Stimulated activated naive CD8-positive, alpha-beta T cell treated with anti-CD3 and anti-CD28 coated beads, Interleukin-15, amount 100 ng/mL, for 72 hours (primary cell): ENCODE measurements around the gene GDI2.
A peak's percentile ranks its signal among the peaks of the same experiment; 100 is the strongest.
"Not testable (repeated sequence)": the region's sequence is repeated elsewhere in the genome, so short reads cannot be mapped to it uniquely, and the experiment has no call there.

Experiments used
- ATAC-seq: fragments of 150-1000 bp; cut with Tn5 transposase; 2 replicates; pipeline ENCODE4 v1.10.0; 2021; ENCODE audit warnings: mild to moderate bottlenecking, moderate library complexity
- DNase-seq, 2 donors: peaks; one replicate each; pipeline ENCODE4 v3.0.0; 2021 to 2022
- H3K27ac Mint-ChIP-seq, 2 donors: one replicate each; pipeline ENCODE4 v1.8.0; 2022; ENCODE audit warnings: mild to moderate bottlenecking in 2 of 2, mixed read lengths in 2 of 2, moderate library complexity in 2 of 2
- H3K27me3 Mint-ChIP-seq: one replicate; pipeline ENCODE4 v1.8.0; 2022; ENCODE audit warnings: mixed read lengths
- H3K4me1 Mint-ChIP-seq: one replicate; pipeline ENCODE4 v1.8.0; 2022; ENCODE audit warnings: mild to moderate bottlenecking, mixed read lengths
- H3K4me3 Mint-ChIP-seq, 2 donors: one replicate each; pipeline ENCODE4 v1.8.0; 2022; ENCODE audit warnings: mild to moderate bottlenecking in 2 of 2, mixed read lengths in 2 of 2, moderate library complexity in 1 of 2
- H3K9me3 Mint-ChIP-seq, 2 donors: one replicate each; pipeline ENCODE4 v1.8.0; 2022; ENCODE audit warnings: mixed read lengths in 2 of 2

GDI2 gene

DNA sequence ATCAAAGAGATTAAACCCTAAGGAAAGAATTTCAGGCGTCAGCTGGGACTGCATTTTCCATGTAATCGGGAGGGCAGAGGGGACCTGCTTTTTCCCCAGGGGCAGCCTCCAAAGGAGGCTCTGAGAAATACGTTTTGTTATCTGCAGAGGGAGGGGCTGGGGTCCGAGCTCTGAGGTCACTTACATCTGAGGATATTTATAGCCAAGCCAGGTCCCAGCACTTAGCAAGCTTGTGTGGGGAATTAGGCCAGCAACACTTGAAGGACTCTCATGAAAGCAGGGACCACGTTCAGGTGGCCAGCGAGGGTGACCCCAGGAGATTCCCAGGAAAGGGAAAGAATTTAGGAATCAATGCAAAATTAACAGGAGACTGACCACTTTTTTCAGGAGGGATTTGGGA lies 20.6 kb upstream of the GDI2 start:
- Mint-ChIP-seq H3K4me1 (no peaks in the 10 kb centered on the region), H3K27me3 (no peaks in the 10 kb centered on the region), H3K4me3 (no peak overlapping the region), H3K9me3 (no peaks in the 10 kb centered on the region), H3K27ac (no peak overlapping the region)
- ATAC-seq (no peak), DNase-seq (no peak)

DNA sequence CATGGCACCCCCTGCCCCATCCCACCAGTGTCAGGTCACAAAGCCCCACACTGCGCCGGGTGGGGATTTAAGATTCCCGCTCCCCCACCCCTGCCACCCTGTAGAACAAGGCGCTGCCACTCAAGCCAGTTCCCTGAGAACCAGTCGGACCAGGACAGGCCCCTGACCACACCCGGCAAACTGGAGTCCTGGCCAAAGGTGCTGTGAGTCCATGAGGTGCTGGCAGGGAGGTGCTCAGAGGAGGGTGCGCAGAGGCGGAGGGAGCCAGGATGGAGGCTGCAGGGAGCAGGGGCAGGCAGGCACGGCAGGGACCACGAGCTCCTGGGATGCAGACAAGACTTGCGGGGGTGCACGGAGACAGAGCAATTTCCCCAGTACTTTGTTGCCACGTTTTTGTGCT lies 19.7 kb upstream of the GDI2 start:
- Mint-ChIP-seq H3K9me3 (no peaks in the 10 kb centered on the region), H3K4me1 (no peaks in the 10 kb centered on the region), H3K27me3 (no peaks in the 10 kb centered on the region), H3K27ac (peak overlapping the region in 1 of 2 donors; percentile 63), H3K4me3 (no peak overlapping the region)
- ATAC-seq (no peak), DNase-seq (no peak)

DNA sequence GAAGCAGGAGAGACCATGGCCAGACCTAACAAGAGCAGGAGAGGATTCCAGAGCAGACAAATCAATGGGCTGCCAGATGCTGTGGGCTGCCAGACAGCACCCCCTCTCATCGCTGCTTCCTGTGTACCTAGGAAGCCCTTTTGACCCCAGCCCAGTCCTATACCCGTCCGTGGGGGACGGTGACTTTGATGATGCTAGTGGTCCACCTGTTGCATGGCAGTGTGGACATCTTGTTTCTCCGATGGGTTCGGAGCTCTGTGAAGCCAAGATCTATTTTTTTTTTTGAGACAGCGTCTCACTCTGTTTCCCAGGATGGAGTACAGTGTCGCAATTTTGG lies 18.2 kb upstream of the GDI2 start:
- Mint-ChIP-seq H3K27me3 (no peaks in the 10 kb centered on the region), H3K4me1 (no peaks in the 10 kb centered on the region), H3K9me3 (no peaks in the 10 kb centered on the region), H3K4me3 (no peak overlapping the region), H3K27ac (no peak overlapping the region)
- no peak for ATAC-seq
- no peak for DNase-seq

DNA sequence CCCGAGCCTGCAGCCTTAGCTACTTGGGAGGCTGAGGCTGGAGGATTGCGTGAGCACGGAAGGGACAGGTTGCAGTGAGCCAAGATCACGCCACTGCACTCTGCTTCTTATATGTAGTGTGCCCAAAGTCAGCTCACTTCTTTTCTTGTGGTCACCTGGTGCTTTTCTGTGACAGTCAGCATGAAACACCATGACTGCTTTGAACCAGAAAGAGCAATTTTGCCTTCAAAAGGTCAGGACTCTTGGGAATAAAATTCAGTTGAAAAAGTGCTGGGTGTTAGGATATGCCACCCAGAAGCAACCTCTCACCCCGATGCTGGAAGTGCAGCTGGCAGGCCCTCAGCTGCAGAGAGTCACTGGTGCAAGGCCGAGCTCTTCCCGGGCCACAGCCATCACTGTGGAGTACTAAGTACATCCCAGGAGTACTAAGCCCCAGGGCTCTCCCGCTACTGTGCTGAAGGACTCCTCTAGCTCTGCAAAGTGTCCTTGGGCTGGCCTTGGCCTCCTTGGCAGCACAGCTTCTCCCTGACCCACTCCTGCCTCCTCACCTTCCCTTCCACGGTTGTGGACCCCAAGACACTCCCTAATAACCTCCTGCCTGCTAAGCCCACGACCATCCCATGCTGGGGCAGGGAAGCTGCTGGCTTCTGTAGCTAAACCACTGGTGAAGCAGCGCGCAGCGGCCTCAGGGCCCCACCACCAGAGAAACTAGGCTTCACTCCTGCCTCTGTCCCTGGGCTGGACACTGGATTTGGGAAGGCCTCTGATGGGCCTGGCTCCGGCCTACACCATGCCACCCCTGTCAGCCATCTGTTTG lies 17.6 kb upstream of the GDI2 start:
- Mint-ChIP-seq H3K4me1 (no peaks in the 10 kb centered on the region), H3K27me3 (no peaks in the 10 kb centered on the region), H3K9me3 (no peaks in the 10 kb centered on the region), H3K27ac (no peak overlapping the region), H3K4me3 (no peak overlapping the region)
- no peak for ATAC-seq
- no peak for DNase-seq

DNA sequence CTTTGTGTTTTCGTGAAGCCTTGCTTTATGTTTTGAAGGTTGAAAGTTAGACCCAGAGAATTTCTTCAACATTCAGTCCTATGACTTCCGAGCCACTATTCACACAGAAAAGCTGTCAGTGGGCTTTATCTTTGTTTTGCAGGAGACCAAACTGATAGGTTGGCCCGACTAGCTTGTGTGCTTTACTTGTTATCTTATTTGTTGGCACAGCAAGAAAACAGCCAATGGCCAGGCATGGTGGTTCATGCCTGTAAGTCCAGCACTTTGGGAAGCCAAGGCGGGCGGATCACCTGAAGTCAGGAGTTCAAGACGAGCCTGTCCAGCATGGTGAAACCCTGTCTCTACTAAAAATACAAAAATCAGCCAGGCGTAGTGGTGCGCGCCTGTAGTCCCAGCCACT lies 16.0 kb upstream of the GDI2 start:
- H3K9me3 Mint-ChIP-seq: no peaks in the 10 kb centered on the region
- ATAC-seq (no peak), DNase-seq (no peak)
- no peaks in the 10 kb centered on the region for H3K27me3 Mint-ChIP-seq
- no peak overlapping the region for H3K4me3 Mint-ChIP-seq
- peak overlapping the region in 1 of 2 donors; percentile 80 for H3K27ac Mint-ChIP-seq
- no peaks in the 10 kb centered on the region for H3K4me1 Mint-ChIP-seq

DNA sequence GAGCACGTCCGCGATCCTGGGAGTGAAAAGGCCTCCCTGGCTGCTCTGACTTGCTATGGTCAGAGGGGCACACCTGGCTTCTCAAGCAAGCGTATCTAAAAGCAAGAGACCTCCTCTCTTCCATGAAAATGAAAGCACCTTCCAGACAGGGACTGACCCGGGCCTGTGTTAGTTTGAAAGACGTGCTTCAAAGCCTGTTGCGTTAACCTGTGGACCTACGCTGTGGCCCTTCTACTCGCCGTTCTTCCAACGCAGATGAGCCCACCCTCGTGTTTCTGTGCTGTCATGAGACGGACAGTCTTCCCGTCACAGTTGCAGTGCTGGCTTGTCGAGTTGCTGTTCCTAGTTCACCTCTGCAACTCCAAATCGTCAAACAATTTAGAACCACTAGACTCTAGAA lies 15.5 kb upstream of the GDI2 start:
- no peak overlapping the region for H3K27ac Mint-ChIP-seq
- DNase-seq (no peak), ATAC-seq (no peak)
- H3K4me1 Mint-ChIP-seq: no peaks in the 10 kb centered on the region
- no peak overlapping the region for H3K4me3 Mint-ChIP-seq
- no peaks in the 10 kb centered on the region for H3K9me3 Mint-ChIP-seq
- no peaks in the 10 kb centered on the region for H3K27me3 Mint-ChIP-seq

DNA sequence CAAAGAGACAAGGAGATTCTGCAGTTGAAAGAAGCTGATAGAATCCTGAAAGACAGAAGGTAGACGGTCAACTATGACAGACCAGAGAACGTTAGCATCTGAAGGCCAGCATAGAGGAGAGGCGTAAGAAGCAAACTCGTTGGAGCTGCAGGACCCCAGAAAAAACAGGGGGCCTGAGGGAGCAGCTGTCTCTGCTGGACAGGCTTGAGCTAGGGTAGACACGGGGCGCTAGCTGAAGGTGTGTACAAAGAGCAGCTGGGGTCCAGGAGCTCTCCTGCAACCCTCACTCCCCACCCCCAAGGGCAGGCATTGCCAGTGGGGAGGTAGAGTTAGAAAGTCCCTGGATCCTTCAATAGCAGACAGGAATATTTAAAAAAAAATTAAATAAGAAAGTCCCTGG lies 14.6 kb upstream of the GDI2 start:
- ATAC-seq (no peak), DNase-seq (no peak)
- no peak overlapping the region for H3K4me3 Mint-ChIP-seq
- H3K27me3 Mint-ChIP-seq: no peaks in the 10 kb centered on the region
- no peak overlapping the region for H3K27ac Mint-ChIP-seq
- no peaks in the 10 kb centered on the region for H3K4me1 Mint-ChIP-seq
- no peaks in the 10 kb centered on the region for H3K9me3 Mint-ChIP-seq

DNA sequence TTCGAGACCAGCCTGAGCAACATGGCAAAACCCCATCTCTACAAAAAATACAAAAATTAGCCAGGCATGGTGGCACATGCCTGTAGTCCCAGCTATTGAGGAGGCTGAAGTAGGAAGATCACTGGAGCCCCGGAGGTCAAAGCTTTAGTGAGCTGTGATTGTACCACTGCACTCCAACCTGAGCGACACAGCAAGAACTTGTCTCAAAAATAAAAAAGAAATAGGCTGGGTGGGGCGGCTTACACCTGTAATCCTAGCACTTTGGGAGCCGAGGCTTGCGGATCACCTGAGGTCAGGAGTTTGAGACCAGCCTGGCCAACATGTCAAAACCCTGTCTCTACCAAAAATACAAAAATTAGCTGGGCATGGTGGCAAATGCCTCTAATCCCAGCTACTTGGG lies 13.3 kb upstream of the GDI2 start:
- DNase-seq, H3K4me3 Mint-ChIP-seq, ATAC-seq, H3K27ac Mint-ChIP-seq, H3K4me1 Mint-ChIP-seq, H3K9me3 Mint-ChIP-seq, H3K27me3 Mint-ChIP-seq: not testable (repeated sequence)

DNA sequence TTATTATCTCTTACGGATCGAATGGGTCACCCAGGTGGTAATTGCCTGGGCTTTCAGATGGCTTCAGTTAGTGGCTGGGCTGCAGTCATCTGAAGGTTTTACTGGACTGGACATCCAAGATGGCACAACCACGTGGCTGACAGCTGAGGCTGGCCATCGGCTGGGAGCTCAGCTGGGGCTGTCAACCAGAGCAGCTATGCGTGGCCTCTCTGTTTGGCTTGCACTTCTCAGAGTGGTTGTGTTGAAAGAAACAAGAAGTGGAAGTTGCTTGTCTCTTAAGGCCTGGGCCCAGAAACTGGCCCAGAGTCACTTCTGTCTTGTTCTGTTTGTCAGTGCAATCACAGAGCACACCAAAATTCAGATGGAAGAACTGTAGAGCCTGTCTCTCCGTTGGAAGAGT lies 5.7 kb upstream of the GDI2 start:
- no peak overlapping the region for H3K27ac Mint-ChIP-seq

DNA sequence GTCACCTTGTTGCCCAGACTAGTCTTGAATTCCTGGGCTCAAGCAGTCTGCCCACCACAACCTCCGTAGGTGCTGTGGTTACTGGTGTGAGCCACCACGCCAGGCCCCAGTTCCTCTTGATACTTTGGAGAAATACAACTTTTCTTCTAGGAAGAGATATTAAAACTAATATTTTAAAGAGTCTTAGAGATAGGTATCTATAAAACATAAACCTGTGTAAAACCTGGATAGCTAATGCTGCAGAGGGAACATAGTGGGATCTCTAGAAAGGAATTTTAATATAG lies 4.8 kb upstream of the GDI2 start:
- Mint-ChIP-seq H3K27ac (peak overlapping the region; percentile 77 to 97), H3K4me3 (peak overlapping the region; percentile 71 to 78), H3K4me1 (peaks cover 67% of the 10 kb centered on the region), H3K27me3 (no peaks in the 10 kb centered on the region), H3K9me3 (peaks cover 7 to 15% of the 10 kb centered on the region in 2 donors)
- DNase-seq (no peak), ATAC-seq (no peak)

More for the DNA sequence above, 5.7 kb upstream of the GDI2 start:
- Mint-ChIP-seq H3K9me3 (peaks cover 7 to 15% of the 10 kb centered on the region in 2 donors), H3K4me3 (no peak overlapping the region), H3K4me1 (peaks cover 67% of the 10 kb centered on the region), H3K27me3 (no peaks in the 10 kb centered on the region)
- ATAC-seq (no peak), DNase-seq (no peak)

DNA sequence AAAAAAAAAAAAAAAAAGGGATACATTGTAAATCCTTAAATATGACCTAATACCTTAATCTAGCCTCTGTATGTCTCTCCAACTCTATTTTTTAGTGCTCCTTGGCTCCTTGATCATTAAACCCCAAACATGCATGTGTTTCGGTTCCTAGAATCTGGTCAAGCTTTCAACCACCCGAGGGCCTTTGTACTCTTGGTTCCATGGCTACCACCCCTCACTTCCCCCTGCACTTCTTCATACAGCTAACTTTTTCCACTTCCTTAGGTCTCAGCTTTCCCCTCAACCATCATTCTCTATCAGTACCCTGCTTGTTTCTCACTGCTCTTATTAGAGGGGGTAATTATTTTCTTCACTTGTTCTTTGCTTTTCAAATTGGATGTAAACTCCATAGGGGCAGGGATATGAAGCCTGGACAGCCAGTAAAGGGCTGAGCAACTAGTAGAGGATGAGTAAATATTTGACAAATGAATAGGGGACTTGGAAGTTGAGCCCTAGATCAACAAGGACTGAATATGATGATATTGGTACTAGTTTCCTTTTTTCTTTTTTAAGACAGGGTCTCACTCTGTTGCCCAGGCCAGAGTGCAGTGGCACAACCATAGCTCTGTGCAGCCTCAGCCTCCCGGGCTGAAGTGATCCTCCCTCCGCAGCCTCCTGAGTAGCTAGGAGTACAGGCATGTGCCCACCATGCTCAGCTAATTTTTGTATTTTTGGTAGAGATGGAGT lies 4.3 kb upstream of the GDI2 start:
- Mint-ChIP-seq H3K4me3 (peak overlapping the region; percentile 71 to 78), H3K27ac (peak overlapping the region; percentile 84 to 97), H3K4me1 (peaks cover 67% of the 10 kb centered on the region), H3K9me3 (peaks cover 7 to 15% of the 10 kb centered on the region in 2 donors), H3K27me3 (no peaks in the 10 kb centered on the region)
- DNase-seq (peak in 1 of 2 donors; percentile 64), ATAC-seq (peak; percentile 44)

DNA sequence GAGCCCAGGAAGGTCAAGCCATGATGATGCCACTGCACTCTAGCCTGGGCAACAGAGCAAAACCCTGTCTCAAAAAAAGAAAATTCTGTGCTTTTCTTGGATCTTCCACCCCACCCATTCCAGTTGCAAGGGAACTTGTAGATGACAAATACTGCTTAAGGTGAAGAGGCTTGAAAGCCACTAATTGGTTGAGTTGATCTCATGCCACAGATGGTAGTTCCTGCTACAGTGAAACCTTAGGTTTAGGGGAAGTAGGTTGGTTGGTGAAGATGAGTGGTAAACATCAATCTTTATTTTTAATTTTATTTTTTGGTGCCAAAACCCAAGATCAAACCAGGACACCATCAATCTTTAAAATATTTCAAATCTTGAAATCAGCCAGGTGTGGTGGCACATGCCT lies 2.9 kb upstream of the GDI2 start:
- ATAC-seq (no peak), DNase-seq (no peak)
- no peak overlapping the region for H3K4me3 Mint-ChIP-seq
- H3K27me3 Mint-ChIP-seq: no peaks in the 10 kb centered on the region
- peaks cover 7 to 15% of the 10 kb centered on the region in 2 donors for H3K9me3 Mint-ChIP-seq
- peak overlapping the region; percentile 6 to 86 for H3K27ac Mint-ChIP-seq
- peaks cover 73% of the 10 kb centered on the region for H3K4me1 Mint-ChIP-seq

DNA sequence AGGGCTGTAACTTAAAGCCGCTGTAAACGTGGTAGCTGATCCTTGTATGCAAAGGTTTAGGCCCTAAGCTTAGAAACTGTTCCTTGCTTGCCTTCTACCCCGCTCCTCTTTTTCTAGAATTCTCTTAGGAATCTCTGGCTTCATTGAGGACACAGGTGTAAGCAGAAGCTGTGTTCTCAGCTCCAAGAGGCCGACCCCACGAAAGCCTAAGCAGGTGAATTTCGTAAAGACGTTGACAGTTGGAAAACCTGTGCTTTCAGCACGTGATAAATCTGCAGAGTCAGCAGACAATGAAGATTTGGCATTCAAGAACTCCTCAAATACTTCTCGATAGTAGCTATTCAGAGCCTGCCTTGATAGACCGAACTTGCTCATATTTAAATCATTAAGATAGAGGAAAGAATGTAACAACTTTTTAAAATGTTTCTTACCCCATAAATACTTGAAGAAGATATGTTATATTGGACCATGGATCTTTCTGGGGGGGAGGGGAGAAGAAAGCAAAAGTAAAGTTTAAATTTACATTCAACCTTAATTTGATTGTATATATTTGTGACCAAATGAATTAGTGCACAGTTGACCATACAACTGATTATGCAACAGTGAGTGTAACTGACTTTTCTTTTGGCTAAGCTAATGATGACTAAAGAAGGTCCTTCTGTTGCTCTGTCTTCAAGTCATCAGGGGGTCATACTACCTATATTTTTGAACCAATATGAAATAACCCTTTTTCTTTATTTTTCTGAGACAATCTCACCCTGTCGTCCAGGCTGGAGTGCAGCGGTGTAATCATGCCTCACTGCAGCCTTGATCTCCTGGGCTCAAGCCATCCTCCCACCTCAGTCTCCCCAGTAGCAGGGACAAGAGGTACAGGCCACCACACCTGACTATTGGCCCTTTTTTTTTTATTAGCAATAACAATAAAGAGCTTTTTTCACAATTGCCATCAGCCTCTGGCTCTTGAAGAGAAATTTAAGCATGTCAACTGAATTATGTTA lies 1.2 kb upstream of the GDI2 start:
- ATAC-seq (no peak), DNase-seq (no peak)
- Mint-ChIP-seq H3K4me1 (peaks cover 75% of the 10 kb centered on the region), H3K27me3 (no peaks in the 10 kb centered on the region), H3K27ac (peak overlapping the region; percentile 92 to 97), H3K9me3 (peaks cover under 1 to 7% of the 10 kb centered on the region in 2 donors), H3K4me3 (peak overlapping the region; percentile 93 to 95)

DNA sequence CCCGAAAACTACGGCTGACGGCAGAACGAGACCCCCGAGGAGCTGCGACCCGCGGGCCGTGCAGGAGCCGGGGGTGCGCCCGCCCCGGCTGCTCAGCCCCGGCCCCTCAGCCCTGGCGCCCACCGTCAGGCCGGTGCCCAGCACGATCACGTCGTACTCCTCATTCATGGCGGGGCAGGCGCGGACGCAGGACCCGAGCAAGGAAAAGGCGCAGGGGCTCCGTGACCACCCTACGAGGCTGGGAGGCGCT lies 218 bp downstream of the GDI2 start:
- Mint-ChIP-seq H3K27ac (peak overlapping the region; percentile 92 to 96), H3K4me3 (peak overlapping the region; percentile 93 to 95), H3K9me3 (no peaks in the 10 kb centered on the region), H3K27me3 (no peaks in the 10 kb centered on the region), H3K4me1 (peaks cover 78% of the 10 kb centered on the region)
- DNase-seq (no peak), ATAC-seq (peak; percentile 62)

DNA sequence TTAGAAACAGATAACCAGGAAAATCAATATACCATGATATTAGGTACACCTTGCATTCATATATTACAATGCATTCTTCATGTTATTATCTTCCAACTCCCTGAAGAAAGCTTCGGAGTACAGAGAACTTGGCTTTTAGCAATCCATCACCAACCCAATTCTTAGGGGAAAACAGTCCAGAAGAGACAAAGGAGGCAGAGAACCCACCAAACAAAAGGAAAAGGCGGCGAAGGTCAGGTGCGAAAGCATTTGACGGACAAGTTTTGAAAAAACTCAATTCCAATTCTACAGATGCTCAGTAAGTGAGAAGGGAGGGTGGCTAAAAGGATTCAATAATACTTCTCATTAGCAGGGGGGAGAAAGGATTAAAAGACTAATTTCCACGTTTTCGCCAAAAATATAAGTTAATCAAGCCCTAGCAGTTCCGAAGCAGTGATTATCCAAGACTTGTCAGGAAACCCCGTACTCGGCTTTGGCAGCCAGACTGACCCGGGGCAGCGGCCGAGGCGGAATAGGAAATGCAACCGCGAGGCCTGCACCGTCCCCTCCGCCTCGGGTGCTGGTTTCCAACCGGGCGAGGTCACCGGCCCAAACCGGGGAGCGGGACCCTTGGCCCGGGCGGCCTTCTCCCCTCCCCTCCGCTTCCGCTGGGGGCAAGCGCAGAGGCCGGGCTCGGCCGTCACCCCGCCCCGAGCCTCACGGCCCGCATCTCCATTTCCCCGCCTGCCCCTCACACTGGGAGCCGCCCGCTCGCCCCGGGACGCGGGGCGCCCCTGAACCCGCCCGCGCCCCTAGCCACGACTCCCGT lies 747 bp downstream of the GDI2 start:
- Mint-ChIP-seq H3K9me3 (no peaks in the 10 kb centered on the region), H3K4me3 (peak overlapping the region; percentile 93 to 95), H3K27me3 (no peaks in the 10 kb centered on the region), H3K4me1 (peaks cover 78% of the 10 kb centered on the region), H3K27ac (peak overlapping the region; percentile 86 to 92)
- ATAC-seq (peak; percentile 49), DNase-seq (peak; percentile 55 to 58)
